ENCODE results near the gene CATSPER3.

DNA sequence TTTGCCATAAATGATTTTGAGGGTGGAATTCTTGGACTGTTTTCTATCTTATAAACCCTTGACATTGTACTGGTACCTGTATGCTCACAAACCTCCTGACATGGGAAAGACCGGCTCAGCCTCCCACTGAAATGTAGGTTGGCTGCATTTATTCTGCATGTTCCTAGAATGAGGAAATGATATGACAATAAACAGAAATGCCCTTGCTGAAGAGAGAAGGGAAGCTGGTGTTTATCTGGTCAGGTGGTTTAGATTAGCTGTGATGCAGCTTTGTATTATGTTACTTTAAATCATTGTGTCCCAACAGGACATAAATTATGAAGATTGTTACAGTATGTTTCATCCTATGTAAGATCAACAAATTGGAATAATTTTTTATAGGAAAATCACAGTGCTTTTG lies 23.1 kb upstream of the CATSPER3 start:
- TF ChIP-seq, protein P1, sequence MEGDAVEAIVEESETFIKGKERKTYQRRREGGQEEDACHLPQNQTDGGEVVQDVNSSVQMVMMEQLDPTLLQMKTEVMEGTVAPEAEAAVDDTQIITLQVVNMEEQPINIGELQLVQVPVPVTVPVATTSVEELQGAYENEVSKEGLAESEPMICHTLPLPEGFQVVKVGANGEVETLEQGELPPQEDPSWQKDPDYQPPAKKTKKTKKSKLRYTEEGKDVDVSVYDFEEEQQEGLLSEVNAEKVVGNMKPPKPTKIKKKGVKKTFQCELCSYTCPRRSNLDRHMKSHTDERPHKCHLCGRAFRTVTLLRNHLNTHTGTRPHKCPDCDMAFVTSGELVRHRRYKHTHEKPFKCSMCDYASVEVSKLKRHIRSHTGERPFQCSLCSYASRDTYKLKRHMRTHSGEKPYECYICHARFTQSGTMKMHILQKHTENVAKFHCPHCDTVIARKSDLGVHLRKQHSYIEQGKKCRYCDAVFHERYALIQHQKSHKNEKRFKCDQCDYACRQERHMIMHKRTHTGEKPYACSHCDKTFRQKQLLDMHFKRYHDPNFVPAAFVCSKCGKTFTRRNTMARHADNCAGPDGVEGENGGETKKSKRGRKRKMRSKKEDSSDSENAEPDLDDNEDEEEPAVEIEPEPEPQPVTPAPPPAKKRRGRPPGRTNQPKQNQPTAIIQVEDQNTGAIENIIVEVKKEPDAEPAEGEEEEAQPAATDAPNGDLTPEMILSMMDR (IDR thresholded peaks at IDR 0.05; ENCODE audit: insufficient read depth, low read depth, low read length) = no peak
- no peak for TF ChIP-seq EZH2 (IDR thresholded peaks at IDR 0.05; ENCODE audit: insufficient read depth, low read length)

Data from astrocyte (in vitro differentiated cells and primary cell).